ENCODE data around the gene SIGLEC8. TPM values are rescaled to one million over a fixed set of nuclear protein-coding genes. Genes with fewer than 3 reads are reported as not detected.

SIGLEC8 gene
- total RNA-seq, 4 donors from 2014 or later: 0.27 to 1.3 TPM; not detected in 2

GRCh38 chr19:51479531-51480331, 21.5 kb upstream of the SIGLEC8 start:
- intact Hi-C loops (cut with DNase I; ENCODE audit: low total_unique reads): loop anchor here (10.0 kb wide), 2 partner anchors 175 to 295 kb away; no protein-coding TSS in a partner anchor
- H3K36me3 ChIP-seq: no peaks in the 10 kb centered on the region
- H3K27me3 ChIP-seq: peaks cover 10% of the 10 kb centered on the region
- no peak overlapping the region for H3K27ac ChIP-seq
- no peak for DNase-seq
- H3K4me3 ChIP-seq: no peak overlapping the region
- no peaks in the 10 kb centered on the region for H3K9me3 ChIP-seq
- TF ChIP-seq POLR2AphosphoS5 (IDR thresholded peaks at IDR 0.05) (no peak), POLR2A (IDR thresholded peaks at IDR 0.05) (no peak), CTCF (IDR thresholded peaks at IDR 0.05) (no peak), EP300 (IDR thresholded peaks at IDR 0.05; ENCODE audit: low read depth) (no peak)
- WGBS, 2 donors (ENCODE audit: low coverage in 1 of 2): 76% methylated on average over 12 of the region's 12 CpGs; no CpG with 5 or more reads in 1 of the 2 donors
- in situ Hi-C loops (cut with MboI; ENCODE audit: low pct_ligation_motif_present in 1 of 4, low pct_unique_long_range_greater_than_20kb in 1 of 4, low sequenced_read_pairs in 3 of 4): loop anchor here in 2 of 4 donors (10.0 to 25.0 kb wide), 2 partner anchors 175 to 183 kb away; no protein-coding TSS in a partner anchor
- H3K4me1 ChIP-seq: peaks cover 0 to 5% (median 0%) of the 10 kb centered on the region in 4 donors

- peaks cover 10% of the 10 kb centered on the region for H3K27me3 ChIP-seq
- H3K9me3 ChIP-seq: no peaks in the 10 kb centered on the region
- DNase-seq: no peak
- no peak for TF ChIP-seq CTCF (IDR thresholded peaks at IDR 0.05)
- TF ChIP-seq POLR2AphosphoS5 (IDR thresholded peaks at IDR 0.05): no peak
- TF ChIP-seq POLR2A (IDR thresholded peaks at IDR 0.05): no peak
- no peak for TF ChIP-seq EP300 (IDR thresholded peaks at IDR 0.05; ENCODE audit: low read depth)
- no peaks in the 10 kb centered on the region for H3K36me3 ChIP-seq
- H3K27ac ChIP-seq: no peak within 1 kb of the TSS
- intact Hi-C loops (cut with DNase I; ENCODE audit: low total_unique reads) (loop anchor here (10.0 kb wide), 2 partner anchors 176 to 296 kb away; no protein-coding TSS in a partner anchor), in situ Hi-C loops (cut with MboI; ENCODE audit: low pct_ligation_motif_present in 1 of 4, low pct_unique_long_range_greater_than_20kb in 1 of 4, low sequenced_read_pairs in 3 of 4) (loop anchor here in 2 of 4 donors (10.0 to 25.0 kb wide), 2 partner anchors 176 to 184 kb away; no protein-coding TSS in a partner anchor)
- H3K4me1 ChIP-seq: peaks cover 0 to 5% (median 0%) of the 10 kb centered on the region in 4 donors
- H3K4me3 ChIP-seq: no peak within 1 kb of the TSS
- 64% methylated on average over 17 of the region's 17 CpGs; no CpG with 5 or more reads in 1 of the 2 donors for WGBS, 2 donors (ENCODE audit: low coverage in 1 of 2)
Observed at GRCh38 chr19:51478381-51479234, 20.4 kb upstream of the SIGLEC8 start, which contains the start of gene CEACAM18. CEACAM18 (plus strand) TSS chr19:51478539.

- Histone ChIP-seq H3K9me3 (no peaks in the 10 kb centered on the region), H3K27me3 (peaks cover 10% of the 10 kb centered on the region), H3K27ac (no peak overlapping the region), H3K4me3 (no peak overlapping the region), H3K4me1 (peaks cover 0 to 5% (median 0%) of the 10 kb centered on the region in 4 donors), H3K36me3 (no peaks in the 10 kb centered on the region)
- DNase-seq: no peak
- in situ Hi-C loops (cut with MboI; ENCODE audit: low pct_ligation_motif_present in 1 of 4, low pct_unique_long_range_greater_than_20kb in 1 of 4, low sequenced_read_pairs in 3 of 4) (loop anchor here in 2 of 4 donors (10.0 to 25.0 kb wide), 2 partner anchors 177 to 185 kb away; no protein-coding TSS in a partner anchor), intact Hi-C loops (cut with DNase I; ENCODE audit: low total_unique reads) (loop anchor here (10.0 kb wide), 2 partner anchors 177 to 297 kb away; no protein-coding TSS in a partner anchor)
- TF ChIP-seq POLR2A (IDR thresholded peaks at IDR 0.05): no peak
- TF ChIP-seq CTCF (IDR thresholded peaks at IDR 0.05): no peak
- TF ChIP-seq EP300 (IDR thresholded peaks at IDR 0.05; ENCODE audit: low read depth): no peak
- TF ChIP-seq POLR2AphosphoS5 (IDR thresholded peaks at IDR 0.05): no peak
- WGBS, 2 donors (ENCODE audit: low coverage in 1 of 2): 67 to 71% methylated on average over 3 to 5 of the region's 5 CpGs
Observed at GRCh38 chr19:51477344-51477743, 19.1 kb upstream of the SIGLEC8 start.

Measured in transverse colon (tissue), 4 donors.